Fibroblast of skin of left quadriceps (primary cell): ENCODE measurements around the gene CDKN2C.
"Not testable (repeated sequence)": the region's sequence is repeated elsewhere in the genome, so short reads cannot be mapped to it uniquely, and the experiment has no call there.

Source experiments
- DNase-seq, 2 experiments: peaks; one replicate each; pipeline ENCODE4 v3.0.0-alpha.2; 2013; ENCODE audit warnings: low read depth in 2 of 2

Gene CDKN2C

GRCh38 chr1:50979937-50980336, 9.9 kb downstream of the CDKN2C start:
- no peak for DNase-seq

GRCh38 chr1:50980505-50980904, 10.5 kb downstream of the CDKN2C start:
- no peak for DNase-seq

- DNase-seq: no peak
These were observed 11.7 kb downstream of the CDKN2C start for GRCh38 chr1:50981741-50982140.

GRCh38 chr1:50982611-50983010, 12.6 kb downstream of the CDKN2C start:
- no peak for DNase-seq

GRCh38 chr1:50983219-50983802, 13.3 kb downstream of the CDKN2C start:
- DNase-seq: no peak

GRCh38 chr1:50985094-50985493, 15.0 kb downstream of the CDKN2C start:
- no peak for DNase-seq

- no peak for DNase-seq
These were observed 16.6 kb downstream of the CDKN2C start for GRCh38 chr1:50986653-50987052.

- no peak for DNase-seq
These were observed 19.6 kb downstream of the CDKN2C start for GRCh38 chr1:50989694-50990093.

GRCh38 chr1:50992532-50993318, 22.7 kb downstream of the CDKN2C start:
- no peak for DNase-seq

GRCh38 chr1:50993645-50994044, 23.6 kb downstream of the CDKN2C start:
- DNase-seq: no peak

- DNase-seq: no peak
These were observed 25.0 kb downstream of the CDKN2C start for GRCh38 chr1:50994997-50995396.

GRCh38 chr1:50995651-50996050, 25.6 kb downstream of the CDKN2C start:
- no peak for DNase-seq

- no peak for DNase-seq
These were observed 26.0 kb downstream of the CDKN2C start for GRCh38 chr1:50996083-50996482.

GRCh38 chr1:50999375-50999774, 29.3 kb downstream of the CDKN2C start:
- not testable (repeated sequence) for DNase-seq

GRCh38 chr1:51000160-51000559, 30.1 kb downstream of the CDKN2C start:
- DNase-seq: no peak

- DNase-seq: no peak
These were observed 30.6 kb downstream of the CDKN2C start for GRCh38 chr1:51000651-51001050.

- DNase-seq: no peak
These were observed 32.5 kb downstream of the CDKN2C start for GRCh38 chr1:51002516-51002915.

- not testable (repeated sequence) for DNase-seq
These were observed 35.5 kb downstream of the CDKN2C start for GRCh38 chr1:51005549-51005948.

- DNase-seq: no peak
These were observed 39.3 kb downstream of the CDKN2C start for GRCh38 chr1:51009381-51009780.

- DNase-seq: no peak
These were observed 44.8 kb downstream of the CDKN2C start for GRCh38 chr1:51014878-51015277.

- peak; percentile 23 to 28 for DNase-seq
These were observed 49.8 kb downstream of the CDKN2C start for GRCh38 chr1:51019811-51020210.
